Liver (tissue), 3 donors: ENCODE measurements around the gene ATP13A1.

Source experiments
- ATF3 ChIP-seq: IDR thresholded peaks from 2 replicates; pipeline ENCODE4 v1.6.1; 2016; ENCODE audit warnings: antibody characterized with exemption
- CTCF ChIP-seq: fragments of 150-350 bp; IDR thresholded peaks from 2 replicates; pipeline ENCODE4 v1.5.1; 2017; ENCODE audit warnings: improper control_type of control experiment, low read depth, low read length; ENCODE audit not compliant: missing input control
- GABPA ChIP-seq, 2 donors: IDR thresholded peaks in 1 of 2; conservative IDR thresholded peaks in 1 of 2; 2 replicates each; pipeline ENCODE4 v1.6.1; 2016; ENCODE audit warnings: antibody characterized with exemption in 2 of 2, mild to moderate bottlenecking in 1 of 2, moderate library complexity in 1 of 2
- HNF4A ChIP-seq, 2 donors: conservative IDR thresholded peaks; 2 replicates each; pipeline ENCODE4 v1.6.1; 2016; ENCODE audit warnings: antibody characterized with exemption in 2 of 2, mild to moderate bottlenecking in 2 of 2
- MAX ChIP-seq: IDR thresholded peaks from 2 replicates; pipeline ENCODE4 v1.6.1; 2016; ENCODE audit warnings: antibody characterized with exemption
- RAD21 ChIP-seq, 2 donors: IDR thresholded peaks; 2 replicates each; pipeline ENCODE4 v1.6.1; 2016; ENCODE audit warnings: antibody characterized with exemption in 2 of 2, mild to moderate bottlenecking in 2 of 2
- donor health status: healthy.
- donor health status: healthy.

GRCh38 chr19:19711306-19711933 is 47.9 kb upstream of the ATP13A1 start:
- TF ChIP-seq ATF3 (no peak), CTCF (no peak), RAD21 (IDR thresholded peaks at IDR 0.05) (no peak), GABPA (IDR thresholded peaks at IDR 0.05 in 1 of 2, conservative IDR thresholded peaks at IDR 0.05 in 1 of 2) (no peak), MAX (no peak), HNF4A (conservative IDR thresholded peaks at IDR 0.05) (no peak)
